Osteoblast (primary cell): ENCODE measurements around the gene GREB1L. TPM values are rescaled to one million over a fixed set of nuclear protein-coding genes. Genes with fewer than 3 reads are reported as not detected.
"Not testable (repeated sequence)": the region's sequence is repeated elsewhere in the genome, so short reads cannot be mapped to it uniquely, and the experiment has no call there.

Experiments used
- DNase-seq: peaks from one replicate; pipeline ENCODE4 v3.0.0; 2011; ENCODE audit warnings: low spot score, mixed read lengths; ENCODE audit not compliant: insufficient read length; ENCODE audit errors: missing footprints
- H2AFZ ChIP-seq: 2 replicates; pipeline ENCODE4 v1.6.0; 2011; ENCODE audit warnings: mild to moderate bottlenecking, low read length
- H3K27ac ChIP-seq: 2 replicates; pipeline ENCODE4 v1.5.1; 2011; ENCODE audit warnings: mild to moderate bottlenecking, low read depth, low read length, moderate library complexity
- H3K27me3 ChIP-seq: 2 replicates; pipeline ENCODE4 v1.6.0; 2012; ENCODE audit warnings: mild to moderate bottlenecking, control low read depth, inconsistent platforms, low read length, moderate library complexity; ENCODE audit not compliant: insufficient read depth
- H3K36me3 ChIP-seq: 2 replicates; pipeline ENCODE4 v1.5.1; 2011; ENCODE audit warnings: mild to moderate bottlenecking, low read length, control low read depth, moderate library complexity; ENCODE audit not compliant: insufficient read depth
- H3K4me1 ChIP-seq: 2 replicates; pipeline ENCODE4 v1.5.1; 2011; ENCODE audit warnings: mild to moderate bottlenecking, low read length, control low read depth, moderate library complexity; ENCODE audit not compliant: insufficient read depth
- H3K4me2 ChIP-seq: 2 replicates; pipeline ENCODE4 v1.6.0; 2011; ENCODE audit warnings: mild to moderate bottlenecking, low read length; ENCODE audit not compliant: insufficient read depth
- H3K4me3 ChIP-seq: fragments of 200-600 bp; sonication (generic); 3 replicates; pipeline ENCODE4 v1.5.1; 2012; ENCODE audit warnings: mild to moderate bottlenecking, low read length, inconsistent platforms; ENCODE audit not compliant: insufficient read depth
- H3K79me2 ChIP-seq: 2 replicates; pipeline ENCODE4 v1.6.0; 2012; ENCODE audit warnings: mild to moderate bottlenecking, low read length, control low read depth, inconsistent platforms; ENCODE audit not compliant: insufficient read depth
- H3K9me3 ChIP-seq: 2 replicates; pipeline ENCODE4 v1.5.1; 2011; ENCODE audit warnings: low read depth, low read length, control low read depth
- H4K20me1 ChIP-seq: 2 replicates; pipeline ENCODE4 v1.6.0; 2012; ENCODE audit warnings: mild to moderate bottlenecking, low read length, control low read depth; ENCODE audit not compliant: insufficient read depth
- total RNA-seq: library from RNA; depleted of rRNA; stranded (reverse); fragments of >200 nt; gene quantifications from 2 replicates; pipeline ENCODE4 v1.2.3, GENCODE V29; 2012
- TF ChIP-seq, protein P1 (sequence below): IDR thresholded peaks from 2 replicates; pipeline ENCODE4 v1.5.1; 2011; ENCODE audit warnings: mild to moderate bottlenecking, low read depth, low read length, moderate library complexity; ENCODE audit errors: extremely low read depth

The GREB1L gene
- total RNA-seq, 1 donor, result 0.36 TPM

- H3K36me3 ChIP-seq, result no peaks in the 10 kb centered on the region
- H3K4me2 ChIP-seq, result no peak overlapping the region
- no peak overlapping the region for H2AFZ ChIP-seq
- no peak overlapping the region for H3K4me3 ChIP-seq
- H3K27ac ChIP-seq, result no peak overlapping the region
- H3K27me3 ChIP-seq, result no peaks in the 10 kb centered on the region
- TF ChIP-seq, protein P1, sequence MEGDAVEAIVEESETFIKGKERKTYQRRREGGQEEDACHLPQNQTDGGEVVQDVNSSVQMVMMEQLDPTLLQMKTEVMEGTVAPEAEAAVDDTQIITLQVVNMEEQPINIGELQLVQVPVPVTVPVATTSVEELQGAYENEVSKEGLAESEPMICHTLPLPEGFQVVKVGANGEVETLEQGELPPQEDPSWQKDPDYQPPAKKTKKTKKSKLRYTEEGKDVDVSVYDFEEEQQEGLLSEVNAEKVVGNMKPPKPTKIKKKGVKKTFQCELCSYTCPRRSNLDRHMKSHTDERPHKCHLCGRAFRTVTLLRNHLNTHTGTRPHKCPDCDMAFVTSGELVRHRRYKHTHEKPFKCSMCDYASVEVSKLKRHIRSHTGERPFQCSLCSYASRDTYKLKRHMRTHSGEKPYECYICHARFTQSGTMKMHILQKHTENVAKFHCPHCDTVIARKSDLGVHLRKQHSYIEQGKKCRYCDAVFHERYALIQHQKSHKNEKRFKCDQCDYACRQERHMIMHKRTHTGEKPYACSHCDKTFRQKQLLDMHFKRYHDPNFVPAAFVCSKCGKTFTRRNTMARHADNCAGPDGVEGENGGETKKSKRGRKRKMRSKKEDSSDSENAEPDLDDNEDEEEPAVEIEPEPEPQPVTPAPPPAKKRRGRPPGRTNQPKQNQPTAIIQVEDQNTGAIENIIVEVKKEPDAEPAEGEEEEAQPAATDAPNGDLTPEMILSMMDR, result no peak
- no peaks in the 10 kb centered on the region for H3K9me3 ChIP-seq
- no peaks in the 10 kb centered on the region for H3K79me2 ChIP-seq
- no peaks in the 10 kb centered on the region for H4K20me1 ChIP-seq
- DNase-seq, result no peak
- no peaks in the 10 kb centered on the region for H3K4me1 ChIP-seq
These were observed 31.5 kb downstream of the GREB1L start for GRCh38 chr18:21273568-21273967.

DNA sequence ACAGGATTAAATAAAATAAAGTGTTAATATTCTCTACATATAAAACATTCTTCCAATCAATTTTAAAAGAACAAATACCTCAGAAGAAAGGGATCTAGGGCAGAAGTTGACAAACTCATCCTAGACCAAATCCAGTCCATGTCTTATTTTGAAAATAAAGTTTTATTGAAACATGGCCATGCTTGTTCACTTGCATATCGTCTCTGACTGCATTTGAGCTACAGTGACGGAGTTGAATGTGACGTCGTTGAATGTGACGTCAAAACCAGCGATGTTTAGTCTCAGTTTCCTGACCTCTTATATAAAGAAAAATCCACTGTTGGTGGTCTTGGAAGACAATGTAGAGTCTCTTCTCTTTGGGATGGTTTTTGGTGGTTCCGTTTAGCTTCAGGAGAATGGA lies 33.6 kb downstream of the GREB1L start:
- no peaks in the 10 kb centered on the region for H3K79me2 ChIP-seq
- H3K4me1 ChIP-seq, result no peaks in the 10 kb centered on the region
- H2AFZ ChIP-seq, result no peak overlapping the region
- no peaks in the 10 kb centered on the region for H3K36me3 ChIP-seq
- H3K4me2 ChIP-seq, result no peak overlapping the region
- H3K27me3 ChIP-seq, result peaks cover 4% of the 10 kb centered on the region
- no peaks in the 10 kb centered on the region for H4K20me1 ChIP-seq
- no peak for DNase-seq
- H3K9me3 ChIP-seq, result no peaks in the 10 kb centered on the region
- TF ChIP-seq, protein P1, result no peak
- no peak overlapping the region for H3K27ac ChIP-seq
- H3K4me3 ChIP-seq, result no peak overlapping the region

GRCh38 chr18:21277578-21277977 lies 35.5 kb downstream of the GREB1L start:
- Histone ChIP-seq H3K4me1 (no peaks in the 10 kb centered on the region), H3K27me3 (peaks cover 4% of the 10 kb centered on the region), H3K9me3 (no peaks in the 10 kb centered on the region), H3K27ac (no peak overlapping the region), H3K4me2 (no peak overlapping the region), H3K4me3 (no peak overlapping the region), H3K79me2 (no peaks in the 10 kb centered on the region), H3K36me3 (no peaks in the 10 kb centered on the region), H4K20me1 (no peaks in the 10 kb centered on the region), H2AFZ (no peak overlapping the region)
- TF ChIP-seq, protein P1, result no peak
- no peak for DNase-seq

GRCh38 chr18:21278218-21278617 lies 36.2 kb downstream of the GREB1L start:
- H4K20me1 ChIP-seq, H3K4me2 ChIP-seq, H3K36me3 ChIP-seq, H3K27me3 ChIP-seq, H2AFZ ChIP-seq, H3K27ac ChIP-seq, DNase-seq, H3K79me2 ChIP-seq, H3K4me3 ChIP-seq, H3K4me1 ChIP-seq, H3K9me3 ChIP-seq: not testable (repeated sequence)
